SJSA1 (cell line): Measurements from ENCODE around the gene PPP1R9A. TPM values are rescaled to one million over a fixed set of nuclear protein-coding genes. Genes with fewer than 3 reads are reported as not detected.
"Not testable (repeated sequence)": the region's sequence is repeated elsewhere in the genome, so short reads cannot be mapped to it uniquely, and the experiment has no call there.

ENCODE experiments used
- DNase-seq, 2 experiments: peaks; one replicate each; pipeline ENCODE4 v3.0.0-alpha.2; 2015 to 2020; ENCODE audit warnings: low spot score in 2 of 2, low read depth in 1 of 2
- H3K27ac ChIP-seq: fragments of 250-450 bp; sonication (Bioruptor Pico); 2 replicates; pipeline ENCODE4 v1.5.1; 2020; ENCODE audit warnings: mild to moderate bottlenecking, moderate library complexity
- H3K27me3 ChIP-seq: fragments of 250-450 bp; sonication (Bioruptor Pico); replicated peaks from 2 replicates; pipeline ENCODE4 v1.5.1; 2020; ENCODE audit warnings: mild to moderate bottlenecking, moderate library complexity
- H3K36me3 ChIP-seq: fragments of 250-450 bp; sonication (Bioruptor Pico); 2 replicates; pipeline ENCODE4 v1.5.1; 2020; ENCODE audit warnings: mild to moderate bottlenecking
- H3K4me1 ChIP-seq: fragments of 250-450 bp; sonication (Bioruptor Pico); replicated peaks from 2 replicates; pipeline ENCODE4 v1.6.1; 2021; ENCODE audit warnings: mild to moderate bottlenecking
- H3K4me3 ChIP-seq: fragments of 250-450 bp; sonication (Bioruptor Pico); 2 replicates; pipeline ENCODE4 v1.5.1; 2020; ENCODE audit warnings: mild to moderate bottlenecking
- H3K9me3 ChIP-seq: fragments of 250-450 bp; sonication (Bioruptor Pico); replicated peaks from 2 replicates; pipeline ENCODE4 v1.5.1; 2020; ENCODE audit warnings: mild to moderate bottlenecking
- total RNA-seq: library from RNA; depleted of rRNA; stranded (reverse); fragments of >200 nt; shearing (Covaris generic); gene quantifications from 2 replicates; pipeline ENCODE4 v1.2.3, GENCODE V29; 2014

The PPP1R9A gene
- total RNA-seq, 1 experiment from 2014 or later = not detected

DNA sequence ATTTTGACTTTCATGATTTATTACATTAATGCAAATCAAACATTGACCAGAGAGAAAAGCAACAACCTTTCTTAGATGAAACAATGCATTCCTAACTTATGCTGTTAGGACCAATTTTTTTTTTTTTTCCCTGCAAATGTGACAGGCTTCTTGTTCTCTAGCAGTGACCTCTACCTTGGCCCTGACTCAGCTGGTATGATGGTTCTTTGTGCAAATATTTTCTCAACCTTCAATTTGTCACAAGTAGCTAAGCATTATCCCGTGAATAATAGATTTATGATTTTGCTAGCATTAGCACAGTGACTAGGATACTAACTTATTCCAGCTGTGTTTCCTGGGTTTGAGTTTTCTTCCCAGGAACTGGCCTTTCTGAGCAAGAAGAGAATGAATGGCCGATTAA lies 64.9 kb downstream of the PPP1R9A start:
- no peaks in the 10 kb centered on the region for H3K36me3 ChIP-seq
- H3K27me3 ChIP-seq = no peaks in the 10 kb centered on the region
- H3K4me1 ChIP-seq = no peaks in the 10 kb centered on the region
- no peak for DNase-seq
- H3K9me3 ChIP-seq = no peaks in the 10 kb centered on the region
- H3K4me3 ChIP-seq = no peak overlapping the region
- no peak overlapping the region for H3K27ac ChIP-seq

DNA sequence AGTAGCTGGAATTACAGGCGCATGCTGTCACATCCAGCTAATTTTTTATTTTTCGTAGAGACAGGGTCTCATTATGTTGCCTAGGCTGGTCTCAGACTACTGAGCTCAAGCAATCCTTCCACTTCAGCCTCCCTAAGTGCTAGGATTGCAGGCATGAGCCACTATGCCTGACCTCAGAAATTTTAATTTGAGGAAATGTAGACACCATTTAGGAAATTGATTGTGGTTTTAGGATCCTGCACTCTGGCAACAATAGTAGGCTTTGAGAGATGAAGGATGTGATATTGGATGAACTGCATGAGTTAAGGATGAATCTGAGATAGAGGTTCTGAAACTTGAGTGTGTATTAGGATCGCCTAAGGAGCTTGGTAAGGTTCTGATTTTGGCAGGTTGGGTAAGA lies 66.5 kb downstream of the PPP1R9A start:
- no peak for DNase-seq
- no peaks in the 10 kb centered on the region for H3K27me3 ChIP-seq
- no peaks in the 10 kb centered on the region for H3K4me1 ChIP-seq
- no peaks in the 10 kb centered on the region for H3K36me3 ChIP-seq
- no peaks in the 10 kb centered on the region for H3K9me3 ChIP-seq
- H3K4me3 ChIP-seq = no peak overlapping the region
- no peak overlapping the region for H3K27ac ChIP-seq

- Histone ChIP-seq H3K27ac (no peak overlapping the region), H3K27me3 (no peaks in the 10 kb centered on the region), H3K4me3 (no peak overlapping the region), H3K9me3 (no peaks in the 10 kb centered on the region), H3K4me1 (no peaks in the 10 kb centered on the region), H3K36me3 (no peaks in the 10 kb centered on the region)
- DNase-seq = no peak
These were observed 67.0 kb downstream of the PPP1R9A start for GRCh38 chr7:94974423-94974822.

GRCh38 chr7:94975336-94975735 lies 67.9 kb downstream of the PPP1R9A start:
- Histone ChIP-seq H3K27me3 (no peaks in the 10 kb centered on the region), H3K36me3 (no peaks in the 10 kb centered on the region), H3K4me3 (no peak overlapping the region), H3K27ac (no peak overlapping the region), H3K9me3 (no peaks in the 10 kb centered on the region), H3K4me1 (no peaks in the 10 kb centered on the region)
- DNase-seq = no peak

DNA sequence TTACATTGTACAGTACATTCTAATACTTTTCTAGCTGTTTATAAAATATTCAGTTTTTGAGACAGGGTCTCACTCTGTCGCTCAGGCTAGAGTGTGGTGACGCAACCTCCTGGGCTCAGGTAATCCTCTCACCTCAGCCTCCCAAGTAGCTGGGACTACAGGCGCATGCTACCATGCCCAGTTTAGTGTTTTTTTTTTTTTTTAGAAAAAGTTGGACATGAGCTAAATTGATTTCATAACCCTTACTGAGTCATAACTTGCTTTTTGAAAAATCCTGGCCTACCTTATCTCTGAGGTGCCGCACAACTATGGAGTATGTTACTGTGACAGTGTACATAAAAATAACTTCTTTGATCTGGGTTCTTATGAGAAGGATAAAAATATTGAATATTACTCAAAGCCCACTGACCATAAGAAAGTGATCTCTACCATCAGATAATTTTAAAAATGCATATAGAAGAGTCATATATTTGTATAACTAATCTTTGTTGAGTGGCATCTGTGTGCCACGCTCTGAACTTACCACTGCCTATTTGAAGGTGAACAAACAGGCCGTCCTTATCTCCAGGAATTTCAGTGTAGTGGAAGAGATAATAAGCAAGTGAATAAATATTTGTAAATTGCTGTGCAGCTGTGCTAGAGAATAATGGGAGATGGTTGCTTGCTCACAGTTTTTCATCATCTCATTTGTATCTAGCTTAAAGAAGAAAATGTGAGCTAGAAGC lies 73.2 kb downstream of the PPP1R9A start:
- Histone ChIP-seq H3K4me3 (no peak overlapping the region), H3K9me3 (no peaks in the 10 kb centered on the region), H3K27me3 (no peaks in the 10 kb centered on the region), H3K4me1 (no peaks in the 10 kb centered on the region), H3K27ac (no peak overlapping the region), H3K36me3 (no peaks in the 10 kb centered on the region)
- no peak for DNase-seq

DNA sequence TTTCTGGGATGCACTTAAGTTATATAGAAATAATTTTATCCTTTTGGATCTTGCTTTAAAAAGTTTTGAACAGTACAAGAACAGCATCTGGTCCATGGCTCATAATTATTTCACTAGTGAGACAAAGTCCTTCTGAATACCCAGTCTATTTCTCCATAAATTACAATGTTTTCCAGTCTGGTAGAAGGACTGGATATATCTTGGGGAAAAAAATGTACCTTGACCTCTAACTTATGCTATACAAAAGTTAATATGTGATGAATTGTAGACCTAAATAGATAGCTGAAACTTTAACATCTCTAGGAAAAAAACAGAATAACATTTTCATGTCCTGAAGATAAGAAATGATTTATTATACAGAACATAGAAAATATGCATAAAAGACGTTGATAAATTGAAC lies 88.5 kb downstream of the PPP1R9A start:
- Histone ChIP-seq H3K27me3 (no peaks in the 10 kb centered on the region; the same call in 1 of the 2 replicates), H3K4me1 (no peaks in the 10 kb centered on the region), H3K4me3 (no peak overlapping the region), H3K36me3 (no peaks in the 10 kb centered on the region), H3K27ac (no peak overlapping the region), H3K9me3 (no peaks in the 10 kb centered on the region)
- DNase-seq = no peak

DNA sequence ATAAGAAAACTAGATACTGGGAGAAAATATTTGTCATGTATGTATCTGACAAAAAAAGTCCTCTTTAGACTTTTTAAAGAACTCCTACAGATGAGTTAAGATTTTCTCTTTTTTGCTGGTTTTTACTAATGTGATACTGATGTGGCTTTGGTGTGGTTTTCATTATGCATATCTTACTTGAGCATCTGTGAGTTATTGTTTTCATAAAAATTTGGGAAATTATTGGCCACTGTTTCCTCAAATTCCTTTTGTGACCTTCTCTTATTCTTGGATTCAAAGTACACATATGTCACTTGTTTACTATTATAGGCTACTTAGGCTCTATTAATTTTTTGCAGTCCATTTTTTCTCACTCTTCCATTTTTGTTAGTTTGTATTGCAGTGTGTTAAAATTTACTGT lies 89.0 kb downstream of the PPP1R9A start:
- no peaks in the 10 kb centered on the region for H3K4me1 ChIP-seq
- H3K4me3 ChIP-seq = no peak overlapping the region
- no peak for DNase-seq
- H3K9me3 ChIP-seq = no peaks in the 10 kb centered on the region
- H3K27me3 ChIP-seq = no peaks in the 10 kb centered on the region; the same call in 1 of the 2 replicates
- no peaks in the 10 kb centered on the region for H3K36me3 ChIP-seq
- H3K27ac ChIP-seq = no peak overlapping the region

GRCh38 chr7:94997547-94997946 lies 90.2 kb downstream of the PPP1R9A start:
- H3K4me3 ChIP-seq = no peak overlapping the region
- H3K9me3 ChIP-seq = no peaks in the 10 kb centered on the region
- no peak overlapping the region for H3K27ac ChIP-seq
- no peaks in the 10 kb centered on the region for H3K4me1 ChIP-seq
- H3K27me3 ChIP-seq = no peaks in the 10 kb centered on the region; the same call in 1 of the 2 replicates
- DNase-seq = no peak
- no peaks in the 10 kb centered on the region for H3K36me3 ChIP-seq

GRCh38 chr7:94998266-94999068 lies 91.1 kb downstream of the PPP1R9A start:
- Histone ChIP-seq H3K9me3 (no peaks in the 10 kb centered on the region), H3K36me3 (no peaks in the 10 kb centered on the region), H3K27me3 (no peaks in the 10 kb centered on the region), H3K4me1 (no peaks in the 10 kb centered on the region), H3K4me3 (no peak overlapping the region), H3K27ac (no peak overlapping the region)
- no peak for DNase-seq

DNA sequence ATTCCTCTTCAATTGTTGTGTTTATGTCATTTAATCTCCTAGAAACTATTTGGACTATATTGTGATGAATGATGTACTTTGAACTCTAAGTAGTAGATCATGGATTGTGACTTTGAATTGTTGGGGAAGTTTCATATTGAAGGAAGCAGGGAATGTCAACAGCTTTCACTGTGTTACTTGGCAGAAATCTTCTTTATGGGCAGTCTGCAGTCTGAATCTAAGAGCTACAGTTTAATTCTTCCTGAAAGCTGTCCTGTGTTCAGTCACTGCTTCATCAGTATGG lies 91.6 kb downstream of the PPP1R9A start:
- Histone ChIP-seq H3K4me1 (no peaks in the 10 kb centered on the region), H3K27me3 (no peaks in the 10 kb centered on the region), H3K9me3 (no peaks in the 10 kb centered on the region), H3K36me3 (no peaks in the 10 kb centered on the region), H3K4me3 (no peak overlapping the region), H3K27ac (no peak overlapping the region)
- DNase-seq = no peak

- DNase-seq, H3K9me3 ChIP-seq, H3K27me3 ChIP-seq, H3K27ac ChIP-seq, H3K36me3 ChIP-seq, H3K4me3 ChIP-seq, H3K4me1 ChIP-seq: not testable (repeated sequence)
These were observed 92.2 kb downstream of the PPP1R9A start for GRCh38 chr7:94999601-95000000.

DNA sequence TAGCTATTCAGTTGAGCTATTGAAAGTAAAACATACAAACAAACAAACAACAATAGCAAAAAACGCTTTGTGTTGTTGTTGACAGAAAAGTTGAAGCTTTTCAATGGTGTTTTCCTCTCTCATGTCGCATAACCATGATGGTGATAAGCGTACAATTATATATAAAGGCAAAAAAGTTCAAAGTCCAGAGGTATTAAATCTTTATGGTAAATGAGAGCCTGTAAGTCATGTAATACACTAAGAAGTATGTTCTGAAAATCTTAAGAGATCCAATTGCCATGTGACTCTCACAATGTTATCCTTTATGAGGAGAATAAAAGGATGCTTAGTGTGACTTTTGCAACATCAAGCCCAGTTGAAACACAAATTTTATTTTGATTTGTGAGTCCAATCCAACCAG lies 93.9 kb downstream of the PPP1R9A start:
- no peak overlapping the region for H3K27ac ChIP-seq
- no peaks in the 10 kb centered on the region for H3K36me3 ChIP-seq
- H3K4me3 ChIP-seq = no peak overlapping the region
- no peaks in the 10 kb centered on the region for H3K27me3 ChIP-seq
- H3K4me1 ChIP-seq = no peaks in the 10 kb centered on the region
- no peaks in the 10 kb centered on the region for H3K9me3 ChIP-seq
- DNase-seq = no peak

GRCh38 chr7:95001815-95002561 lies 94.6 kb downstream of the PPP1R9A start:
- no peaks in the 10 kb centered on the region for H3K9me3 ChIP-seq
- H3K27me3 ChIP-seq = no peaks in the 10 kb centered on the region
- H3K27ac ChIP-seq = no peak overlapping the region
- H3K4me1 ChIP-seq = no peaks in the 10 kb centered on the region
- DNase-seq = no peak
- H3K4me3 ChIP-seq = no peak overlapping the region
- H3K36me3 ChIP-seq = no peaks in the 10 kb centered on the region

DNA sequence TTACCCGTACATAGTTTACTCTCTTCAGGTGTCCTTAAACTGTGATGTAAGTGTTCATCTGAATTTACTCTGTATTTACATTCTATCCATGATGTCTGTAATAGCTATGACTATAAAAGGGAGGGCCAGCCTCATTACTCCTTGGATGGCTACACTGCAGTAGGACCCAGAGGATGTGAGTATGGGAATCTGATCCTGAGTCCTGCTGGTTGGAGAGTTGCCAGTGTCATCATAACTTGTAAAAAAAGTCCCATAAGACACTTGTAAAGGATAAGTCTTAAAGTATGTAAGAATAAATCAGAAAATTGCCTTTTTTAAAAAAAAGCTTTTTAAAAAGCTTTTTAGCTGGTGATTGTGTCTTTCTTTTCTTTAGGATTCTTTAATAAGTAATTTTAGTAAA lies 95.4 kb downstream of the PPP1R9A start:
- Histone ChIP-seq H3K27ac (no peak overlapping the region), H3K36me3 (no peaks in the 10 kb centered on the region), H3K4me3 (no peak overlapping the region), H3K4me1 (no peaks in the 10 kb centered on the region), H3K27me3 (no peaks in the 10 kb centered on the region), H3K9me3 (no peaks in the 10 kb centered on the region)
- no peak for DNase-seq
